Heart right ventricle (tissue), 16 donors: ENCODE data around the gene PIP5K1B. TPM values are rescaled to one million over a fixed set of nuclear protein-coding genes. Genes with fewer than 3 reads are reported as not detected.

ENCODE experiments used
- ATAC-seq, 8 donors: fragments of 200-7000 bp; cut with Tn5 transposase; one replicate each; pipeline ENCODE4 v1.9.1; 2020; ENCODE audit warnings: mild to moderate bottlenecking in 8 of 8, moderate library complexity in 8 of 8, moderate number of reproducible peaks in 1 of 8
- DNase-seq, 2 donors: peaks; one replicate each; pipeline ENCODE4 v3.0.0-alpha.2; 2020
- H3K27ac ChIP-seq, 10 donors: fragments of 200-600 bp; sonication (generic) in 2 of 10; one replicate each; pipeline versions ENCODE4 v1.5.0 to v1.8.0; 2020 to 2022; ENCODE audit warnings: mild to moderate bottlenecking in 3 of 10
- H3K27me3 ChIP-seq, 7 donors: fragments of 200-600 bp; one replicate each; pipeline ENCODE4 v1.8.0; 2021 to 2022; ENCODE audit warnings: mild to moderate bottlenecking in 2 of 7
- H3K36me3 ChIP-seq, 9 donors: fragments of 200-600 bp; sonication (generic) in 1 of 9; one replicate each; pipeline versions ENCODE4 v1.5.0 to v1.8.0; 2020 to 2022; ENCODE audit warnings: mild to moderate bottlenecking in 2 of 9
- H3K4me1 ChIP-seq, 9 donors: fragments of 200-600 bp; sonication (generic) in 1 of 9; one replicate each; pipeline versions ENCODE4 v1.5.0 to v1.8.0; 2020 to 2022; ENCODE audit warnings: mild to moderate bottlenecking in 4 of 9
- H3K4me3 ChIP-seq, 10 donors: fragments of 200-600 bp; sonication (generic) in 2 of 10; one replicate each; pipeline versions ENCODE4 v1.5.0 to v1.8.0; 2020 to 2022; ENCODE audit warnings: mild to moderate bottlenecking in 7 of 10, moderate library complexity in 2 of 10
- H3K9me3 ChIP-seq, 11 donors: fragments of 200-600 bp in 10 of 11; sonication (generic) in 2 of 11; one replicate each; pipeline versions ENCODE4 v1.5.0 to v1.8.0; 2013 to 2022; ENCODE audit warnings: mild to moderate bottlenecking in 2 of 11, control low read depth in 1 of 11, moderate library complexity in 1 of 11
- CTCF ChIP-seq, 9 donors: fragments of 200-600 bp; sonication (generic) in 2 of 9; IDR thresholded peaks; one replicate each; pipeline versions ENCODE4 v1.5.0 to v1.8.0; 2021 to 2022; ENCODE audit warnings: antibody characterized with exemption in 9 of 9, mild to moderate bottlenecking in 5 of 9, moderate library complexity in 1 of 9
- WGBS, 2 donors: extraction: QIAGEN DNeasy Blood & Tissue Kit; methylation state at CpG; one replicate each; pipeline ENCODE4 v1.1.7; 2013; ENCODE audit warnings: inconsistent platforms in 1 of 2; 5-methylcytosine and 5-hydroxymethylcytosine counted together
- intact Hi-C, 10 donors: fragments of 100-400 bp; cut with DNase I; formaldehyde crosslinking; loops; one replicate each; pipeline versions ENCODE4 v1.11.1 to v1.14.2; 2022
- polyA plus RNA-seq, 2 donors: library from polyadenylated mRNA; stranded (reverse); fragments of 200-250 nt; gene quantifications; one replicate each; pipeline ENCODE4 v1.2.3, GENCODE V29; 2013
- total RNA-seq, 10 donors: library from RNA; stranded (reverse); fragmentation: NEBNext Ultra II Directional in 3 of 10; extraction: Animal tissue kit (Norgen Biotek cat#: 25700) in 3 of 10; gene quantifications; one replicate each; pipeline versions ENCODE4 v1.2.1 to v1.2.4, GENCODE V29; 2021 to 2023
- donor health status: Arrhythmogenic right ventricular cardiomyopathy.
- donor health status: ischemic (EF 13 %, LVEDD 7.1; RV severe dilation, severe dysfunction).
- donor health status: healthy with polysubstance abuse.
- donor health status: DM: no; HTN: yes; CAD: no.
- donor health status: DM: no; HTN: no; CAD: no.
- donor health status: ischemic (EF 25% LVEDD 6.9; RV normal size, moderate dysfunction).
- donor health status: ischemic (EF 25% LVEDD 5.7; RV mildly dilated, moderate dysfunction).
- donor health status: healthy.
- donor health status: DM: yes; HTN: yes; CAD: no.
- donor health status: Ischemic cardiomyopathy.
- donor health status: ischemic (EF 35%, LVEDD 5.7; RV mildly dilated, moderate dysfunction).
- donor health status: nonischemic (EF 11% LVEDD 7.7; RV severe dilation, severe dysfunction).
- donor health status: DM: yes; HTN: yes; CAD: no.
- donor health status: PGD.
- donor health status: ischemic (EF 29% LVEDD 5.4; RV normal size, mild dysfunction).
- donor health status: nonischemic (EF 23%, LVEDD 6.1; RV moderate dilation, normal function).

The PIP5K1B gene
- total and polyA plus RNA-seq, 12 donors, result 5.6 to 90.8 (median 48.1) TPM

GRCh38 chr9:68904454-68904853, 199.4 kb downstream of the PIP5K1B start:
- ATAC-seq (peak in 1 of 8 donors; percentile 67), DNase-seq (no peak)
- H3K27ac ChIP-seq, result peak overlapping the region in 1 of 10 donors; percentile 21
- H3K9me3 ChIP-seq, result no peaks in the 10 kb centered on the region
- no peaks in the 10 kb centered on the region for H3K27me3 ChIP-seq
- intact Hi-C loops, result no loop called here
- H3K36me3 ChIP-seq, result no peaks in the 10 kb centered on the region
- no peak for TF ChIP-seq CTCF (IDR thresholded peaks at IDR 0.05)
- peaks cover 0 to 15% (median 4%) of the 10 kb centered on the region in 9 donors for H3K4me1 ChIP-seq
- H3K4me3 ChIP-seq, result no peak overlapping the region
- WGBS, 2 donors, result 43 to 60% methylated on average over 6 of the region's 6 CpGs

GRCh38 chr9:68905129-68905528, 200.1 kb downstream of the PIP5K1B start:
- intact Hi-C loops, result no loop called here
- no peaks in the 10 kb centered on the region for H3K27me3 ChIP-seq
- 27 to 29% methylated on average over 3 of the region's 3 CpGs for WGBS, 2 donors
- DNase-seq (no peak), ATAC-seq (no peak)
- H3K4me1 ChIP-seq, result peaks cover 0 to 9% (median under 1%) of the 10 kb centered on the region in 9 donors
- no peaks in the 10 kb centered on the region for H3K36me3 ChIP-seq
- no peaks in the 10 kb centered on the region for H3K9me3 ChIP-seq
- H3K4me3 ChIP-seq, result no peak overlapping the region
- H3K27ac ChIP-seq, result peak overlapping the region in 2 of 10 donors; percentile 21 to 25
- TF ChIP-seq CTCF (IDR thresholded peaks at IDR 0.05), result no peak

- 82 to 89% methylated on average over 2 of the region's 2 CpGs for WGBS, 2 donors
- Histone ChIP-seq H3K27me3 (no peaks in the 10 kb centered on the region), H3K36me3 (no peaks in the 10 kb centered on the region), H3K27ac (no peak overlapping the region), H3K9me3 (no peaks in the 10 kb centered on the region), H3K4me3 (no peak overlapping the region), H3K4me1 (peaks cover 0 to 16% (median 6%) of the 10 kb centered on the region in 9 donors)
- DNase-seq (no peak), ATAC-seq (no peak)
- intact Hi-C loops, result no loop called here
- no peak for TF ChIP-seq CTCF (IDR thresholded peaks at IDR 0.05)
Measured at GRCh38 chr9:68907910-68908309, 202.9 kb downstream of the PIP5K1B start.

GRCh38 chr9:68912561-68912960, 207.5 kb downstream of the PIP5K1B start:
- intact Hi-C loops, result no loop called here
- H3K4me1 ChIP-seq, result peaks cover 0 to 35% (median 12%) of the 10 kb centered on the region in 9 donors
- no peak for TF ChIP-seq CTCF (IDR thresholded peaks at IDR 0.05)
- DNase-seq (no peak), ATAC-seq (no peak)
- H3K36me3 ChIP-seq, result no peaks in the 10 kb centered on the region
- no peaks in the 10 kb centered on the region for H3K27me3 ChIP-seq
- no peak overlapping the region for H3K4me3 ChIP-seq
- H3K27ac ChIP-seq, result peak overlapping the region in 2 of 10 donors; percentile 29 to 31
- H3K9me3 ChIP-seq, result no peaks in the 10 kb centered on the region
